ENCODE data around the gene CNTNAP2.
"Not testable (repeated sequence)": the region's sequence is repeated elsewhere in the genome, so short reads cannot be mapped to it uniquely, and the experiment has no call there.

Gene CNTNAP2

DNA sequence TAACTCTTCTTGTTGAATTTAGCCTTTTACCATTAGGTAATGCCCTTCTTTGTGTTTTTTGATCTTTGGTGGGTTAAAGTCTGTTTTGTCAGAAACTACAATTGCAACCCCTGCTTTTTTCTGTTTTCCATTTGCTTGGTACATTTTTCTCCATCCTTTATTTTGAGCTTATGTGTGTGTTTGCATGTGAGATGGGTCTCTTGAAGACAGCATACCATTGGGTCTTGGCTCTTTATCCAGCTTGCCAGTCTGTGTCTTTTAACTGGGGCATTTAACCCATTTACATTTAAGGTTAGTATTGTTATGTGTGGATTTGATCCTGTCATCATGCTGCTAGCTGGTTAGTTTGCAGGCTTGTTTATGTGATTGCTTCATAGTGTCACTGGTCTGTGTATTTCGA is 997.9 kb downstream of the CNTNAP2 start:
- not testable (repeated sequence) for DNase-seq (ENCODE audit: low read depth)

DNA sequence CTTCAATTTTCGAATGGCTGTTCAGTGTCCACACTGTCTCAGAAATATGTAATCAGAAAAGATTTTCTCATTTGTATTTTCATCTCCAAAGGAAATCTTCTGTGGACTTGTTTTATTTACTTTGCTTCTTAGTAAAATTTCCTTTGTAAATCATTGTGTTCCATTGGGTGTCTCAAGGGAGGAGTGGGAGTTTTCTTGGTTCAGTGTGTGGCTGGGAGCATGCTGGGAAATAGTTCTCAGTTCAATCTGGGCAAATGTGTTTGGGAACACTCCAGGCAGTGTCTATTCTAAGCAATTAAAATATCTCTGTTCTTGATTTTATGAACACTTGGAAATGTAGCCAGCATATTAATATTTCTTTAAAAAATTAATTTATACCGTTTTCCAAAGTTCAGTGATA is 1019.8 kb downstream of the CNTNAP2 start:
- DNase-seq (ENCODE audit: low read depth): no peak

DNA sequence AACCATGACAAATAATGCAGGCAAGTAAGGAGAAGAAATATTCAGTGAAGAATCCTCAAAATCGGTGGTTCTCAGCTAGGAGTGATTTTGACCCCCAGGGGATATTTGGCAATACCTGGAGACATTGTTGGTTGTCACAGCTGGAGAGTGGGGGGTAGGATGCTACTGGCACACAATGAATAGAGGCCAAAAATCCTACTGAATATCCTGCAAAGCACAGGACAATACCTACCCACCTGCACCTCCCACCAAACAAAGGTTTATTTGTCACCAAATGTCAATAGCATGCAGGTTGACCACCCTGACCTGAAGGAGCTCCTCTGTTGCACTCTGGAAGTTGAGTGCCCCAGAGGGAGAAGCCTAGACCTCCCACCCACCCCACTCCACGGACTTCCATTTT is 1028.6 kb downstream of the CNTNAP2 start:
- DNase-seq (ENCODE audit: low read depth): no peak

DNA sequence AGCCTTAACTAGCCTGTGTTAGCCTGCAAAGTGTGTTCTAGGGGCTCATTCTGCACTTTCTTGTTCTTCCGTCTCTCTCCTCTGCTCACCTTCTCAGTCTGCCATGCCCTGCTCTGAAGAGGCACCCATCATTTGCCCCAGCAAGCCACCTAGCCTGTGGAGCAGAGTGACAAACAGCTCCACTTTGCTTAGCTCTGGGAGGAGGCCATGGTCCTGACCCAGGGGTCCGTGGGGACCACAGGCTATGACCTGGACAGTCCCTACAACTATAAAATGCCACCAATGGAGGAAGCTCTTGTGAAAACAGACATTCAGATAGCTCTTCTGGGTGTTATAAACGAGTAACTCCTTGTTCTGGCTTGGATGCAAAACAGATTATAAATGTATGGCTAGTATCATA is 1029.6 kb downstream of the CNTNAP2 start:
- no peak for DNase-seq (ENCODE audit: low read depth)

DNA sequence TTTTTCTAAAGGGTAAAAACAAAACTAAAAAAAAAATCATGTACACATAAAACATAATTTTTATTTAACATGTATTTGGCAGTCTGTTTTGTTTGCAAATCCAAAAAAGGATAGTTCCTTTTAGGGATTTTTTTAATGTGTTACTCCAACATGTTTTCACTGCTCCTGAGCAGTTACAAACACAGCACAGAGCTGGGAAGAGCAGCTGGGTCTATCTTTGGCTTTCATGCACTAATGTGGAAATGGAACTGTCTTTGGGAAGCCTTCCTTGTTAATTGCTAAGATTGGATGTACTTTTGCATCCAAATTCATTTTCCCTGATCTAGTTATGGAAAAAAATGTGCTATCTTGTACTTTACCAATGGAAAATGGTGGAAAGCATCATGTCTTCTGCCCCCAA is 1035.1 kb downstream of the CNTNAP2 start:
- DNase-seq (ENCODE audit: low read depth): no peak

DNA sequence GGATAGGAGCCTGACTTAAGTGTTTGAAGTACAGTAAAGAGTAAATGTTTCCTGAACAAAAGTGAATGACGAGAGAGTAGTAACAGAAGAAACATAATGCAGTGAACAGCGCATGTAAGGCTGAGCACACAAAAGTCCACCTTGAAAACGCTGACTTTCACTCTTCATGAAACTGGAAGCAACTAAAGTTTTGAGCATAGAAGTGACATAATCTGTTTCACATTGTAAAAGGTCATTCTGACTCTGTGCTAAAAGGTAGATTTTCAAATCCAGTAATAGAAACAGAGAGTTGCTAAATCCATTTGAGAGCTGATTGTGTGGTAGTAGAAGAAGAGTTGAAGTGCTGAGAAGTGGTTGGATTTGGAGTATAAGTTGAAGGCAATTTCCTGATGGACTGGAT is 1037.0 kb downstream of the CNTNAP2 start:
- DNase-seq (ENCODE audit: low read depth): no peak

DNA sequence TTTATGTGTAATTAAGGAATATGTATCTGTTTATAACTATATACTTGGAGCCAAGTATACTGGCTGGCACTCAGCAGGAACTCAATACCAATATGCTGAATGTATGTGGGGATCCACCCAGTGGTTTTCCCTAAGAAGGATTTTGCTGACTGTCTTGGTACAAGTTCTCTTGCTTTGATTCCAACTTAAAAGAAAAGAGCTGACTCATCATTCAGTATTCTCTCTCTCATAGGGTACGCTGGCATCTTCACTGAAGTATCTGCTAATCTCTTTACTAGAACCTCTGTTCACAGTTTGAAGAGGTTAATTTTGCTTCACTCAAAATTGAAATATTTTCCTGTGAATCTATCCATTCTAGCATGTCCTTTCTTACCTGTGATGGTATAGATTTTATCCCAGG is 1044.8 kb downstream of the CNTNAP2 start:
- DNase-seq (ENCODE audit: low read depth): no peak

DNA sequence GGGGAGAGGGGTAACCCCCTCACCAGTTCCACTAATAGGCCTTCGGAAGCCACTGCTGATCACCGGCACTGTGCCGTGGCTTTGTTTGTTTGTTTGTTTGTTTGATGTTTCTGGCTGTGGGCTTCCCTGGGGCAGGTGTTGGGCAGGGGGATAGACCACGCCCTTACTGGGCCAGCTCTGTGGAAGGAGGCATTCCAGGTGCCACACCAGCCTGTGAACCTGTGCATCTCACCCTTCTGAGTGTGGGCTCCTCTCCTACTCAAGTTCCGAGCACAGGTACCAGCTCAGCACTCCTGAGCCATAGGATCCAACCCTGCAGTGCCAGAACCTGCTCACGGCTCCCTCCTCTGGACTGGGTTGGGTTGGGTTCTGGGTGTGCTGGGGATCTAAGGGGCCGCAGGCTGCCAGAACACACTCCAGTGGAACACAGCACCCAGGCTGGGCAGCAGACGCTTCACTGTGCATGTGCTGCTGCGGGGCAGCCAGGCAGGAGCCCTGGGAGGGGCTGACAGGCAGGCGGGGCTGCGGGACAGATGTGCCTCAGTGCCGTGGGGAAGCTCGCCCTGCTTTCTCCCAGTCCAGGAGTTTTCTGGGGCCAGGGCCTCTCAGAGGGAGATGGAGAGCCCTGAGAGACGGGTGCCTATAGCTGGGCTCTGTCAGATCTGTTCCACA is 1053.9 kb downstream of the CNTNAP2 start:
- DNase-seq (ENCODE audit: low read depth): no peak

DNA sequence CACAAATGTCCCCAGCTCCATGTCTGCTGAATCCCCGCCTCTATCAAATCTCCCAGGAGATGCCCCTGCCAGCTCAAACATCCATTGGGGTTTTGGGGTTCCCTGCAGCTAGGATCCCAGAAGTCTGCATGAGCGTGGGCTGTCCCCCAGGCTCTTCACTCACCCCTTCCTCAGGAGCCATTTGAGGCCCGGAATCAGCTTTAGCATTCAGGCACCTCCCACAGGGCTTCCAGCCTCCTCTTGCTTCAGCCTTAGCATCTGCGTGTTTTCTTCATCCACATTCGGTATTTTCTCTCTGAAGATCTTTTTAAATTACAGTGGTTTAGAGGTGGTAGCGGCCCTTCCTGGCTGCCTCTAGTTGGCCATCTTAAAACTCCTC is 1054.4 kb downstream of the CNTNAP2 start:
- DNase-seq (ENCODE audit: low read depth): no peak

DNA sequence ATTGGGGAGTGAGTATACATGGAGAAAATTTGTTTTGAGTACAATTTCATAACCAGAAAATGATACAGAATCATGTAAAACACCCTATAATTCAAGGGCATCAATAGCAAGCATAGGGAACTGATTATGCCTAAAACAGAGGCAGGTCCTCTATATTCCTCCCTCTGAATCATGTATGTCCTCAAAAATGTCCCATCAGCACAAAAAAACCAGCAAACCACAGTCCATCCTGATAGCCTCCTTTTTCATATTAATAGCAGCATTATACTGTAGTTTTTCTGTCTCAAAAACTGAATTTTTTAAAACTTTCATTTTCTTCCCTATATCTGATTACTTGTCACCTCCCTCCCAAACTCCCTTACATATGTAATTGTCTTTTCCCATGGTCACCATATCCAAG is 1057.3 kb downstream of the CNTNAP2 start:
- no peak for DNase-seq (ENCODE audit: low read depth)

DNA sequence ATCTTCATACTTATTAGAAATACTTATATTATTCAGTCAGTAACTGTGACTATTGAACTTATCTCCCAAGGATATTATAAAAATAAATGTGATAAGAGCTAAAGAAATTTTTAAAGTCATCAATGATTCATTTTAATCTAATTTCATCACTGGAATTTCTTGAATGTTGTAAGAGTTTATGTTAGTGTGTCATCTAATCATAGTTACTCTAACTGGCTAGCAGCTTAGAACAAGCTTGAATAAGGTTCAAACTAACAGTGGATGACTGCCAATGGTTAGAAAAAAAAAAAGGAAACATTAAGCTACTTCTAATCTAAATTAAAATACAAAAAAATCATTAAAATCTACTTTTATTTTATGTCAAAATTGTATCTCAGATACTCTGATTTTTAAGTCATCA is 1066.3 kb downstream of the CNTNAP2 start:
- no peak for DNase-seq (ENCODE audit: low read depth)

DNA sequence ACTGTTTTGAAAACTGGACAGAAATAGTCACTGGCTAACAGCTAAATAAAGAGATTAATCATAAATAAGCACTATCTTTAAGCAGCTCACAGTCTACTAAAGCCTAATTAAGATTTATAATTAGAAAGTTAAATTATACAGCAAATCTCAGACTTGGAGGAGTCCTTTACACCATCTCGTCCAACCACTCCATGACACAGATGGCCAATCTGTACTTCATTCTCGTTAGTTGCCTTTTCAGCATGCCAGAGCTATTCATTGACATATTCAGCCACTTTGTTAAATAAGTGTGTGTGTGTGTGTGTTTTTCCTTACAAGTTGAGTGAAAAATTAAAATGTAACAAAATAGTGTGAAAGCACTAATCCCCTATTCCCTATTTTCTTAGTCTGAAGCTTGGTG is 1066.7 kb downstream of the CNTNAP2 start:
- DNase-seq (ENCODE audit: low read depth): no peak

DNA sequence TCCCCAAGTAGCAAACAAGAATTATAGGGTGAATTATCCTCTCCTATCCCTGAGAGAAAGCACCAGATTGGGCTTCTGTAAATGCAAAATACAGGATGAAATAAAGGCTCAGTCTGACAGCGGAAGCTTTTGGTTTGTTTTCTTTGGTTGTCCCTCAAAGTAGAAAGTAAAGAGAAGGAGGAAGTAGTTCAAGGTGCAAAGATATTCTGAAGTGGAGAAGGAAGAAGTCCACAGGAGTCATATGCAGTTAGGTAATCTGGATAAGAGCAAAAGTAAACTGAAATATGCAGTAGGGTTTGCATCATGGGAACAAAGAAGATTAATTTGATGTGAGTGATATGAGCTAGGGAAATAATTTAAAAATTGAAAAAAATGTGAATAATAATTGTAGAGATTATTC is 1071.9 kb downstream of the CNTNAP2 start:
- DNase-seq (ENCODE audit: low read depth): no peak

DNA sequence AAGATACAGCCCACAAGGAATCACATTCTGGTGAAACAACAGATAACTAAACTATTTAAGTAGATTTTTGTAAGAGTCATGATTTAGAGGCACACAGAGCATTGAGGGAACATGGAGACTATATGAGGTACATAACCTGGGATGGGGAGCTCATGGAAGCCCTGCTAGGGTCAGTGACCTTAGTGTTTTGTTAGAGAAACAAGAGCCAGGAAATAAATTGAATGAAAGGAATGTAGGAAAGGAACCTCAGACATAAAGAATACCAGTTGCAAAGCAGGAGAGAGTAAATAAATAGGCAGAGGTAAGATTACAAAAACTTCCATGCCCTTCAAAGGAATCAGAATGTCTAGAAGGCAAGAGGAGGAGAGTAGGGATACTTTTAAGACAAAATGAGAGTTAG is 1076.9 kb downstream of the CNTNAP2 start:
- no peak for DNase-seq (ENCODE audit: low read depth)

DNA sequence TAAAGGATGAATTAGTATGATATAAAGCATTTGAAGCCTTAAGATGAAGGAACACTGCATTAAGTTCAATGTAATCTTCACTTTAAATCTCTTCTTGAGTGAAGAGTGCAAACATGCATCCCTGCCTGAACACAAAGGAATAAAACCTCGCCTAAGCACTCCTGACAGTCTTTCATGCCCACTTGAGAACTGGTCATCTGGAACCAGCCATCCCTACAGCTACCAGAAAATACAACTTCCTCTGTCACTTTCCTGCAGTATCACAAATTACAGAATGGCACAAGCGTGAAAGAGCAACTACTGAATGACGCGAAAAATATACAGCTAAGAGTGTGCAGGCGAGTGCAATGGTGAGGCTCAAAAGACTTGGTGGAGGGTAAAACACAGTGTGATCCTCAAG is 1079.9 kb downstream of the CNTNAP2 start:
- no peak for DNase-seq (ENCODE audit: low read depth)

DNA sequence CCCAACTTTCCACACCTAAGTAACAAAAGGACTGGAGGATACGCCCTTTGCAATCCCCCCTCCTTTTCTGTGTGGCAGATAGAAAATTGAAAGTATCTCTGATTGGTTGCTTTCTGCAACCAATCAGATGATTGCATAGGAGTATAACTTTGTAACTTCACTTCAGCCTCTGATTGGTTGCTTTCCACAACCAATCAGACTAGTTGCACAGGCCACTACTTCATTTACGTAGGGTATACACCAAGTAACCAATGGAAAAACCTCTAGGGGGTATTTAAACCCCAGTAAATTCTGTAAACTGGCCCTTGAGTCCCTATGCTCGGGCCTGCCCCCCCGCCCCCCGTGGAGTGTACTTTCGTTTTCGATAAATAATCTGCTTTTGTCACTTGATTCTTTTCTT is 1080.4 kb downstream of the CNTNAP2 start:
- DNase-seq (ENCODE audit: low read depth): no peak

DNA sequence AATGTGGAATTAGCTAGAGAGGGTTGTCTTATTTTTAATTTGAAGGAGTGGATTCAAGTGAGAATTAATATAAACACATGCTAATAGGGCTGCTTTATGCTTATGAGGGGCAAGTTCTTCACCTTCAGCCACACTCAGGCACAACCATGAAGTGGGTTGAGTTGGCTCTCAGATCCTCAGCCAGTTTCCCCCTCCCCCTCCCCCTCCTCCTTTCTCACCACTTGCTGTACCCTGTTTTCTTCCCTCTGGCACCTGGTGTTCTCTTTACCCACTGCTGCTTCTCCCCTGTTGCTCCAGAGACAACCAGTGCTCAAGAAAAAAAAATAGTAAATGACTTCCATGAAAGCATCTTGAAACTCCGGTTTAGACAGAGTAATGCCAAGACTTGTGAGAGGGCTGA is 1083.3 kb downstream of the CNTNAP2 start:
- no peak for DNase-seq (ENCODE audit: low read depth)

DNA sequence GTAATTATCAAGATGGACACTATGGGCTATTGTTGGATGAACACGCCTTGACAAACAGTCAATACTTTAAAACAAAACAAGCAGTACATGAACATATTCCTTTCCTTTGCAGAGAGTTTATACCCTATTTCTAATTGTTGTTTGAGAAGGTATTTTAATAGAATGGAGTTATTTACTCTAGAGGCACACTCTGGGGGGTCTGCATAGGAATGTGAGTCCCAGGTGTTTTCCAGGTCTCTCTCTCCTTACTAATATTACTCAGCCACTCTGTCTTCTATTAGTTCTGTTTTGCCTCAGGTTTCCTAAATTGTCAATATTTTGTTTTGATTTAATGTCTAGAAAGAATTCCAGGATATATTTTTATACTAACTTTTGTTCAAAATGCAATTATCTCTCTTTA is 1091.4 kb downstream of the CNTNAP2 start:
- DNase-seq (ENCODE audit: low read depth): no peak

DNA sequence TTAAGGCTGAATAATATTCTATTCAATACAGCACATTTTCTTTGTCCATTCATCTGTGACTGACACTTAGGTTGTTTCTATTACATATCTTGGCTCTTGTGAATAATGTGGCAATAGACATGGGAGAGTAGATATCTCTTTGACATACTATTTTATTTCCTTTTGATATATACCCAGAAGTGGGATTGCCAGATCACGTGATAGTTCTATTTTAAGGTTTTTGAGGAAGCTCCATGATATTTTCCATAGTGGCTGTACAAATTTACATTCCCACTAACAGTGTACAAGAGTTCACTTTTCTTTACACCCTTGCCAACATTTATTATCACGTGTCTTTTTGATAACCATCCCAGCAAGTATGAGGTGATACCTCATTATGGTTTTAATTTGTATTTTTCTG is 1114.7 kb downstream of the CNTNAP2 start:
- DNase-seq (ENCODE audit: low read depth): no peak

DNA sequence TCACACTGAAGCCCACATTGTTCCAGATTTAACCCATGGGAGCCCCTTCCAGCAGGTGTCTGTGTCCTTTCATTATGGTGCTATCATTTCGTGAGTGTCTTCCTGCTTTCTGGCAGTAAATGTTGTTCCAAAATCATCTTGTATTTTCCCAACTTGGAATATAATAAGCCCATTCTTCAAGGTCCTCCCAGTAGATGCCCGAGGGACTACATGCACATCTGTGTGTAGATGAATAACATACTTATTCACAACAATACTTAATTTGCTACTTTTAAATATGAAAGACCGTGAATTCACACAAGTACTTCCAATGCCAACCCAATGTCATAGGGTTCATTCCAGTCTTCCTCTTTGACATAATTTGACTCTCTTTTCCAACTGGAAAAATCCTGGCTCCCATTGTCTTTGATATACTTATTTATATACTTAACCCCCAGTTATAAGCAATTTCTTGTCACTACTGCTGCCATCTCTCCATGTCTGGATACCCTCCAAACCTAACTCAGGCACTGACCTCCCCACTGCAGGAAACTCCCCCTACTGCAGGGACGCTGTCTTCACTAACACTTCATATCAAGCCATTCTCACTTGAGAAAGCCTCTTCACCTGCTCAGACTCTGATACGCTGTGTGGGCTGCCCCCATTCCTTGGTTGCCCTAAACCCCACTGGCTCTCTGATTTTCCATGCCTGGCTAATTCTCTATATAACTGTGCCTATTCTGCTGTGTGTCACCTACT is 1119.2 kb downstream of the CNTNAP2 start:
- no peak for DNase-seq (ENCODE audit: low read depth)

DNA sequence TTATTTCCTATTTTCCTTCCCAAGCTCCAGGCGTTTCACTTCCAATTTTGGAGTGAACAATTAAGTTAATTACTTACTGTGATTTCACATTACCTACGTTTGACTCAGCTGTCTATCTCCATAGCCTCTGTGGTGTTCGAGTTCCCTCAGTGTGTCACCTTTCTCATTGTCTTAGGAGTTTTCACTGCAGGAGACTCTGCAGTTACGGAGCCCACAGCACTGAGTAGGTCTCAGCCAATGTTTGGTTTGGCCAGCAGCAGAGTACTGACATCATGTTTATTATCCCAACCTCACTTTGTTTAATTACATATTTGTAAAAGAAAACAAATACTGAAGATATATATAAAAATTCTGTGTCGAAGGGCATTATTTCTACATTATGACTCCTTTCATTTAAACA is 1123.9 kb downstream of the CNTNAP2 start:
- no peak for DNase-seq (ENCODE audit: low read depth)

DNA sequence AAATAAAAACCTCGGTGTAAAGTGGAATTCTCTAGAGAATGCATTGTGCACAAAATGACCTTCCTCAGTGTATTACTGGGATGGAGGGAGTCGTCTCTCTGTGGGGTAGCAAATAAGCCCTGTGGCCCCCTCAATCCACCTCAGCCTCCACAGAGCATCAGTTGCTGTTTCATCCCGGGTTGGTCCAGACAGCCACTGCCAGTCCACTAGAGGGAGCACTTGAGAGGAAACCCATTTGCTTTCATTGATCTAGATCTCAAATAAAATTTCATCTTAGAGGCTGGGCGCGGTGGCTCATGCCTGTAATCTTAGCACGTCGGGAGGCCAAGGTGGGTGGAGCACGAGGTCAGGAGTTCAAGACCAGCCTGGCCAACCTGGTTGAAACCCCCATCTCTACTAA is 1128.7 kb downstream of the CNTNAP2 start:
- no peak for DNase-seq (ENCODE audit: low read depth)

DNA sequence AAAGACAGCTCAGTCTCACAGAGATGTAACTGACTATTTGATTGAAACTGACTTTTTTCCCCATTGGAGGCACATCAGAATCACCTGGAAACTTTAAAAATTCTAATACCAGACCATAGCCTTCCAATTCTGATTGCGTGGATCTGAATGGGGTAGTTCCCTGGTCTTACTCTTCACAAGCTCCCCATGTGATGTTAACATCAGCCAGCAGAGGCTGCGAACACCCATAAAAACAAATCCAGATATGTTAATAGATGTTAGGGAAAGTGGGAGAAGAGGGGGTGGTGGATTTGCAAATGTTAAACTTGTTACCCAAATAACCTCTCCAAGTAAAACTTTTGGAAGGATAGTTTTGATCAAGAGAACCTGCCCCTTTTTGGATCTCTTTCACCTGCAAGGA is 1133.4 kb downstream of the CNTNAP2 start:
- DNase-seq (ENCODE audit: low read depth): no peak

DNA sequence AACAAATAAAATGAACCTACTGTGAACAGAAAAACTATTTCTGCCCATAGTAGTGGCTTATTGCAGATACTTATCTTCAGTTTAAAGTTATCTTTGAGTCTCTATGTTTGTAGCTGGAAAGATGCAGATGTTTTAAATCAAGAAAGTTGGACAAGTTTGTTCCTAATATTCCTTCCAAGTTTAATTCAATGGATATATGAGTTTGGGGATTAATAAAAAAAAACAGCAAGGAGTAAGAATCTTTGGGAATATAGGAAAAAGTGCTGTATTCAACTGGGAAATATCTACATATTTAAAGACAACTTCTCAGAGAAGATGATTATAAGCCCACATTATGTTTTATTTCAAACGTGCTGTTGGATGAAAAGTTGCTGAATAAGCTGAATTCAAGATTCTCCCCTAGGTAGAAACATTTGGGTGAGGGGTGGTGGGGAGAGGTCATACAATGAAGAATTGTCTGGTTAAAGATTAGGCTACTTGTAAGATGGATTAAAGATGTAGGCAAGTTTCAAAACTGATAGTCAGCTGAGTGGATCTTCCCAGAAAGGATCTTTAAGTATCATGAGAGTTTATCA is 1135.2 kb downstream of the CNTNAP2 start:
- DNase-seq (ENCODE audit: low read depth): no peak

Measured in activated T-helper 9 cell treated with anti-CD3 and anti-CD28 coated beads, Interleukin-2, amount 50 U/mL, for 16 hours (primary cell).